Measurements from ENCODE around the gene MADCAM1. TPM values are rescaled to one million over a fixed set of nuclear protein-coding genes. Genes with fewer than 3 reads are reported as not detected.

The MADCAM1 gene
- total and polyA plus RNA-seq, 7 donors, result 0.08 to 1.8 (median 0.33) TPM

DNA sequence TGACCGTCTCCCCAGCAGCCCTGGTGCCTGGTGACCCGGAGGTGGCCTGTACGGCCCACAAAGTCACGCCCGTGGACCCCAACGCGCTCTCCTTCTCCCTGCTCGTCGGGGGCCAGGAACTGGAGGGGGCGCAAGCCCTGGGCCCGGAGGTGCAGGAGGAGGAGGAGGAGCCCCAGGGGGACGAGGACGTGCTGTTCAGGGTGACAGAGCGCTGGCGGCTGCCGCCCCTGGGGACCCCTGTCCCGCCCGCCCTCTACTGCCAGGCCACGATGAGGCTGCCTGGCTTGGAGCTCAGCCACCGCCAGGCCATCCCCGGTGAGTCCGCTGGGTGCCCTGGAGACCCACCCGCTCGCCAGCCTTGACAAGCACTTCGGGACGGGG, 2.2 kb downstream of the MADCAM1 start:
- 14 to 23% (median 18%) methylated on average over 12 to 26 of the region's 26 CpGs for WGBS, 3 donors
- Histone ChIP-seq H3K4me3 (no peak overlapping the region), H3K4me1 (no peaks in the 10 kb centered on the region), H3K27ac (no peak overlapping the region), H3K36me3 (ENCODE audit: insufficient read depth in 1 of 2, low read depth in 1 of 2) (no peaks in the 10 kb centered on the region), H3K27me3 (ENCODE audit: insufficient read depth in 3 of 3, low read length in 2 of 3) (peaks cover 0 to 34% (median 22%) of the 10 kb centered on the region in 3 donors), H3K9me3 (no peaks in the 10 kb centered on the region)
- peak in 1 of 2 donors; percentile 4 for DNase-seq
- intact Hi-C loops (cut with DNase I), result no loop called here
- no peak for ATAC-seq
- TF ChIP-seq, protein P1, sequence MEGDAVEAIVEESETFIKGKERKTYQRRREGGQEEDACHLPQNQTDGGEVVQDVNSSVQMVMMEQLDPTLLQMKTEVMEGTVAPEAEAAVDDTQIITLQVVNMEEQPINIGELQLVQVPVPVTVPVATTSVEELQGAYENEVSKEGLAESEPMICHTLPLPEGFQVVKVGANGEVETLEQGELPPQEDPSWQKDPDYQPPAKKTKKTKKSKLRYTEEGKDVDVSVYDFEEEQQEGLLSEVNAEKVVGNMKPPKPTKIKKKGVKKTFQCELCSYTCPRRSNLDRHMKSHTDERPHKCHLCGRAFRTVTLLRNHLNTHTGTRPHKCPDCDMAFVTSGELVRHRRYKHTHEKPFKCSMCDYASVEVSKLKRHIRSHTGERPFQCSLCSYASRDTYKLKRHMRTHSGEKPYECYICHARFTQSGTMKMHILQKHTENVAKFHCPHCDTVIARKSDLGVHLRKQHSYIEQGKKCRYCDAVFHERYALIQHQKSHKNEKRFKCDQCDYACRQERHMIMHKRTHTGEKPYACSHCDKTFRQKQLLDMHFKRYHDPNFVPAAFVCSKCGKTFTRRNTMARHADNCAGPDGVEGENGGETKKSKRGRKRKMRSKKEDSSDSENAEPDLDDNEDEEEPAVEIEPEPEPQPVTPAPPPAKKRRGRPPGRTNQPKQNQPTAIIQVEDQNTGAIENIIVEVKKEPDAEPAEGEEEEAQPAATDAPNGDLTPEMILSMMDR (IDR thresholded peaks at IDR 0.05), result no peak

DNA sequence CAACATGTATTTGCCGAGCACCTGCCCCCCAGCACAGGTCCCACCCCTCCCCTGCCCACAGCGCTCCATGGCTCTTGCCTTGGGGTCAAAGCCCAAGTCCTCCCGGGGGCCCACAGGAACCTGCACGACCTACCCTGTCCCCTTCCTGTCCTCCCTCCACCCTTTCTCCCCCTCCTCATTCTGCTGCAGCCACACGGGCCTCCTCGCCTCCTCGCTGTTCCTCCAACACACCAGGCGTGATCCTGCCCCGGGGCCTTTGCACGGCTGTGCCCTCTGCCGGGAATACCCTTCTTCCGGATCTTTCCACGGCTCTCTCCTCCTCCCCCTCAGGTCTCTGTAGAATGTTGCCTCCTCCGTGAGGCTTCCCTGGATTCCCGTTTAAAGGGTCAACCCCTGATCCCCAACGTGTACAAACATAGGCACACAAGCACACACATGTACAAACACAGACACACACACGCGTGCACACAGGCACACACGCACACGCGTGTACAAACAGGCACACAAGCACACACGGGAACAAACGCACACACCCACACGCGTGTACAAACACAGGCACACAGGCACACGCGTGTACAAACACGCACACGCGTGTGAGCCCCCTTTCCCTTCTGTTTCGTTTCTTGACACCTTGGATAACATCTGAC, 2.8 kb downstream of the MADCAM1 start:
- 68 to 75% (median 74%) methylated on average over 31 of the region's 31 CpGs for WGBS, 3 donors
- intact Hi-C loops (cut with DNase I), result no loop called here
- TF ChIP-seq, protein P1 (IDR thresholded peaks at IDR 0.05), result no peak
- ATAC-seq, result no peak
- Histone ChIP-seq H3K27ac (no peak overlapping the region), H3K27me3 (ENCODE audit: insufficient read depth in 3 of 3, low read length in 2 of 3) (peaks cover 0 to 34% (median 22%) of the 10 kb centered on the region in 3 donors), H3K36me3 (ENCODE audit: insufficient read depth in 1 of 2, low read depth in 1 of 2) (no peaks in the 10 kb centered on the region), H3K4me1 (no peaks in the 10 kb centered on the region), H3K4me3 (no peak overlapping the region), H3K9me3 (no peaks in the 10 kb centered on the region)
- peak in 1 of 2 donors; percentile 5 for DNase-seq

DNA sequence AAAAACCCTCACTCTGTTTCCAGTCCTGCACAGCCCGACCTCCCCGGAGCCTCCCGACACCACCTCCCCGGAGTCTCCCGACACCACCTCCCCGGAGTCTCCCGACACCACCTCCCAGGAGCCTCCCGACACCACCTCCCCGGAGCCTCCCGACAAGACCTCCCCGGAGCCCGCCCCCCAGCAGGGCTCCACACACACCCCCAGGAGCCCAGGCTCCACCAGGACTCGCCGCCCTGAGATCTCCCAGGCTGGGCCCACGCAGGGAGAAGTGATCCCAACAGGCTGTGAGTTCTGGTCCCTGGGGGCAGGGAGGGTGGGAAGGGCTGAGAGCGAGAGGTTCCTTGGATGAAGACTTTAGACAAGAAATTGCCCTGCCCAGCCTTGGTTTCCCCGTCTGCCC, 5.4 kb downstream of the MADCAM1 start:
- DNase-seq, result peak; percentile 4 to 23
- H3K27me3 ChIP-seq (ENCODE audit: insufficient read depth in 3 of 3, low read length in 2 of 3), result peaks cover 0 to 18% (median 14%) of the 10 kb centered on the region in 3 donors
- no peaks in the 10 kb centered on the region for H3K9me3 ChIP-seq
- no peak overlapping the region for H3K27ac ChIP-seq
- WGBS, 3 donors, result 78 to 81% (median 80%) methylated on average over 17 of the region's 17 CpGs
- H3K4me1 ChIP-seq, result peaks cover 4% of the 10 kb centered on the region
- no peaks in the 10 kb centered on the region for H3K36me3 ChIP-seq (ENCODE audit: insufficient read depth in 1 of 2, low read depth in 1 of 2)
- intact Hi-C loops (cut with DNase I), result no loop called here
- TF ChIP-seq, protein P1 (IDR thresholded peaks at IDR 0.05), result no peak
- no peak for ATAC-seq
- H3K4me3 ChIP-seq, result no peak overlapping the region

DNA sequence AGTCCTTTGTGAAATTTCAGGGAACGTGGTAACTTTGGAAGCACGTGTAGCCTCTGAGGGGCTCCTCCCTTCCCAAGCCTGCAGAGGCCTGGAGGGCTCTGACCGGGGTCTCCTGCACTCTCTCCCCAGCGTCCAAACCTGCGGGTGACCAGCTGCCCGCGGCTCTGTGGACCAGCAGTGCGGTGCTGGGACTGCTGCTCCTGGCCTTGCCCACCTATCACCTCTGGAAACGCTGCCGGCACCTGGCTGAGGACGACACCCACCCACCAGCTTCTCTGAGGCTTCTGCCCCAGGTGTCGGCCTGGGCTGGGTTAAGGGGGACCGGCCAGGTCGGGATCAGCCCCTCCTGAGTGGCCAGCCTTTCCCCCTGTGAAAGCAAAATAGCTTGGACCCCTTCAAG, 8.3 kb downstream of the MADCAM1 start:
- no peak for ATAC-seq
- WGBS, 3 donors, result 84 to 88% (median 86%) methylated on average over 14 of the region's 14 CpGs
- intact Hi-C loops (cut with DNase I), result no loop called here

More for the DNA sequence above, 8.3 kb downstream of the MADCAM1 start:
- no peak overlapping the region for H3K4me3 ChIP-seq
- no peaks in the 10 kb centered on the region for H3K9me3 ChIP-seq
- DNase-seq, result peak in 1 of 2 donors; percentile 10
- H3K27ac ChIP-seq, result no peak overlapping the region
- peaks cover 14% of the 10 kb centered on the region for H3K4me1 ChIP-seq
- peaks cover 0 to 2% (median 0%) of the 10 kb centered on the region in 3 donors for H3K27me3 ChIP-seq (ENCODE audit: insufficient read depth in 3 of 3, low read length in 2 of 3)
- TF ChIP-seq, protein P1 (IDR thresholded peaks at IDR 0.05), result no peak
- peaks cover 0 to 5% of the 10 kb centered on the region in 2 donors for H3K36me3 ChIP-seq (ENCODE audit: insufficient read depth in 1 of 2, low read depth in 1 of 2)

Measured in psoas muscle (tissue), 8 donors.